K562 (cell line): Measurements from ENCODE around the gene PCID2. TPM values are rescaled to one million over a fixed set of nuclear protein-coding genes. Genes with fewer than 3 reads are reported as not detected.

Source experiments
- ATAC-seq: fragments of 200-7000 bp; cut with Tn5 transposase; 3 replicates; pipeline ENCODE4 v1.9.1; 2020; ENCODE audit warnings: moderate library complexity
- BruUV-seq: library from RNA; stranded (reverse); fragments of 400-500 nt; replicated peaks from 2 replicates; lab custom pipeline; 2021; lab: Mats Ljungman, UMichigan
- CTCF ChIA-PET: fragments of 300-600 bp; formaldehyde crosslinking; extraction: SDS; loops from one replicate; lab custom pipeline; 2021; ENCODE audit warnings: low intra/inter-chr PET ratio; lab: Yijun Ruan, JAX
- POLR2A ChIA-PET: fragments of 300-600, 350-650 bp; sonication (Branson Sonifier 250); formaldehyde crosslinking; extraction: SDS; loops from one replicate; lab custom pipeline; 2021; ENCODE audit warnings: antibody characterized with exemption, inconsistent platforms; lab: Yijun Ruan, JAX
- DNase-seq, 4 experiments: peaks; one replicate each; pipeline versions ENCODE4 v3.0.0 to v3.0.0-alpha.2; 2011 to 2018; ENCODE audit warnings: low spot score in 3 of 4, mixed read lengths in 3 of 4; ENCODE audit errors: extremely low read depth in 1 of 4
- FAIRE-seq: peaks from 2 replicates; lab custom pipeline; 2011; peaks lifted over from hg19 to GRCh38; lab: Jason Lieb, UNC
- H2AFZ ChIP-seq: 2 replicates; pipeline ENCODE4 v1.6.0; 2011; ENCODE audit warnings: low read depth, low read length, control low read depth, inconsistent platforms
- H3K27ac ChIP-seq: fragments of 200-600 bp; 3 replicates; pipeline ENCODE4 v1.8.0; 2011; ENCODE audit warnings: low read depth, mild to moderate bottlenecking, control low read depth, inconsistent platforms, low read length, moderate library complexity, mixed read lengths; ENCODE audit errors: extremely low read depth
- H3K27me3 ChIP-seq, 2 experiments: fragments of 300-600 bp in 1 of 2; 2 replicates in 1 of 2; 3 replicates in 1 of 2; pipeline versions ENCODE4 v1.6.0 to v1.8.0; 2011; ENCODE audit warnings: inconsistent platforms in 2 of 2, low read length in 2 of 2, mild to moderate bottlenecking in 1 of 2, mixed read lengths in 1 of 2, moderate library complexity in 1 of 2; ENCODE audit not compliant: control insufficient read depth in 2 of 2, insufficient read depth in 2 of 2
- H3K36me3 ChIP-seq: fragments of 300-600 bp; 3 replicates; pipeline ENCODE4 v1.8.0; 2011; ENCODE audit warnings: mild to moderate bottlenecking, low read length, inconsistent platforms; ENCODE audit not compliant: control insufficient read depth, insufficient read depth
- H3K4me1 ChIP-seq, 2 experiments: fragments of 200-600 bp in 1 of 2; replicated peaks in 1 of 2; 2 replicates in 1 of 2; 3 replicates in 1 of 2; pipeline versions ENCODE4 v1.5.1 to v1.8.0; 2011; ENCODE audit warnings: inconsistent platforms in 2 of 2, low read length in 2 of 2, mild to moderate bottlenecking in 1 of 2, mixed read lengths in 1 of 2, moderate library complexity in 1 of 2; ENCODE audit not compliant: control insufficient read depth in 2 of 2, insufficient read depth in 2 of 2
- H3K4me2 ChIP-seq: 2 replicates; pipeline ENCODE4 v1.6.1; 2011; ENCODE audit warnings: low read length, control low read depth, inconsistent platforms, mixed read lengths; ENCODE audit not compliant: insufficient read depth
- H3K4me3 ChIP-seq: fragments of 200-600 bp; sonication (generic), shearing (Covaris generic); 2 replicates; pipeline ENCODE4 v1.5.1; 2016; ENCODE audit warnings: control low read depth, inconsistent platforms
- H3K79me2 ChIP-seq: fragments of 200-600 bp; 3 replicates; pipeline ENCODE4 v1.8.0; 2011; ENCODE audit warnings: low read length, inconsistent platforms; ENCODE audit not compliant: control insufficient read depth, insufficient read depth
- H3K9ac ChIP-seq, 2 experiments: 2 replicates each; pipeline versions ENCODE4 v1.6.0 to v1.6.1; 2011; ENCODE audit warnings: low read depth in 2 of 2, low read length in 2 of 2, control low read depth in 1 of 2, inconsistent platforms in 1 of 2, mild to moderate bottlenecking in 1 of 2, mixed read lengths in 1 of 2; ENCODE audit not compliant: insufficient read depth in 1 of 2
- H3K9me1 ChIP-seq: one replicate; pipeline ENCODE4 v1.6.0; 2011; ENCODE audit warnings: inconsistent platforms, mild to moderate bottlenecking, low read length, moderate library complexity; ENCODE audit not compliant: control insufficient read depth, insufficient read depth
- H3K9me3 ChIP-seq: replicated peaks from 2 replicates; pipeline ENCODE4 v1.5.1; 2011; ENCODE audit warnings: low read depth, low read length, inconsistent platforms; ENCODE audit not compliant: control insufficient read depth, insufficient read depth
- H4K20me1 ChIP-seq: replicated peaks from 2 replicates; pipeline ENCODE4 v1.6.1; 2011; ENCODE audit warnings: low read length, inconsistent platforms, mixed read lengths; ENCODE audit not compliant: control insufficient read depth, insufficient read depth
- ETV5 ChIP-seq: sonication (generic); formaldehyde crosslinking; IDR thresholded peaks from 2 replicates; pipeline ENCODE4 v1.4.0; 2020; ENCODE audit warnings: low read depth, mild to moderate bottlenecking, missing genetic modification reagents
- GABPB1 ChIP-seq: sonication (generic); formaldehyde crosslinking; IDR thresholded peaks from 2 replicates; pipeline ENCODE4 v1.8.0; 2022; ENCODE audit warnings: mild to moderate bottlenecking, missing genetic modification reagents
- JUND ChIP-seq, 2 experiments: IDR thresholded peaks; 2 replicates in 1 of 2; 3 replicates in 1 of 2; pipeline ENCODE4 v1.6.1; 2011; ENCODE audit warnings: borderline replicate concordance in 2 of 2, low read depth in 2 of 2, low read length in 2 of 2, improper control_type of control experiment in 1 of 2, missing biosample characterization in 1 of 2, missing genetic modification characterization in 1 of 2, missing genetic modification reagents in 1 of 2
- ZFX ChIP-seq: sonication (generic); formaldehyde crosslinking; IDR thresholded peaks from 2 replicates; pipeline ENCODE4 v1.8.0; 2022; ENCODE audit warnings: mild to moderate bottlenecking, missing genetic modification reagents, moderate library complexity
- WGBS: fragments of 100-300 bp; shearing (Covaris generic); methylation state at CpG from one replicate; pipeline ENCODE4 v1.1.6; 2016; ENCODE audit warnings: low coverage, mixed read lengths; ENCODE audit not compliant: insufficient coverage; ENCODE audit errors: missing lambda C conversion rate; 5-methylcytosine and 5-hydroxymethylcytosine counted together
- in situ Hi-C: fragments of 300-500 bp; cut with MboI; formaldehyde crosslinking; loops from 4 replicates; pipeline ENCODE4 v1.15.0; 2018; ENCODE audit warnings: inconsistent platforms, mixed read lengths
- intact Hi-C: fragments of 100-400 bp; cut with micrococcal nuclease; formaldehyde crosslinking; loops from 2 replicates; pipeline ENCODE4 v1.14.2; 2022
- polyA plus RNA-seq, 8 experiments: library from polyadenylated mRNA; depleted of rRNA in 4 of 8; stranded (reverse) in 5 of 8; unstranded in 3 of 8; fragments of >200 nt; fragmentation: Nextera tagmentation in 2 of 8; fragmentation: Illumina TruSeq in 1 of 8; extraction: Ambion mirVana in 2 of 8; extraction: Trizol in 1 of 8; gene quantifications; 2 replicates each; pipeline versions ENCODE4 v1.2.1 to v1.2.3, GENCODE V29; 2011 to 2014; ENCODE audit warnings: inconsistent platforms in 1 of 8, missing spikeins in 1 of 8
- total RNA-seq, 7 experiments: library from RNA; depleted of rRNA in 6 of 7; stranded (reverse); fragments of >200 nt in 6 of 7; fragmentation: Illumina TruSeq in 2 of 7; extraction: Trizol in 2 of 7; gene quantifications; 2 replicates each; pipeline versions ENCODE4 v1.2.1 to v1.2.3, GENCODE V29; 2011 to 2021; ENCODE audit warnings: low replicate concordance in 1 of 7
- TF ChIP-seq, protein P1 (sequence below): sonication (generic); formaldehyde crosslinking; IDR thresholded peaks from 2 replicates; pipeline ENCODE4 v1.8.1; 2023; ENCODE audit warnings: mild to moderate bottlenecking, missing genetic modification reagents, moderate library complexity

PCID2 gene
- total and polyA plus RNA-seq, 9 of the 15 experiments (the other 6 are each of a cell fraction or from before 2014, with no cell fraction given) = 39.6 to 117 (median 59.6) TPM

GRCh38 chr13:113178896-113179167, 29.6 kb downstream of the PCID2 start:
- no peaks in the 10 kb centered on the region for H3K79me2 ChIP-seq
- no TSS peak for BruUV-seq
- in situ Hi-C loops = no loop called here
- intact Hi-C loops = no loop called here
- no peak overlapping the region for H2AFZ ChIP-seq
- H3K9ac ChIP-seq = no peak overlapping the region
- no peaks in the 10 kb centered on the region for H3K9me3 ChIP-seq
- peaks cover 0 to 5% of the 10 kb centered on the region in 2 experiments; a peak in 2 of 5 replicates for H3K4me1 ChIP-seq
- H3K27ac ChIP-seq = no peak overlapping the region
- no peak for DNase-seq
- ATAC-seq = no peak
- peaks cover 3% of the 10 kb centered on the region for H3K9me1 ChIP-seq
- H4K20me1 ChIP-seq = peaks cover 2% of the 10 kb centered on the region; the same call in 1 of the 2 replicates
- no peak for FAIRE-seq
- ChIA-PET CTCF (no interaction called here), POLR2A (interaction anchor here (0.6 to 1.0 kb wide), 3 partner anchors 14 to 133 kb away, joined by 3 to 7 read pairs (median 6); no protein-coding TSS in a partner anchor)
- peaks cover 82% of the 10 kb centered on the region for H3K36me3 ChIP-seq
- 100% methylated on average over 2 of the region's 3 CpGs for WGBS
- no peak overlapping the region for H3K4me2 ChIP-seq
- H3K27me3 ChIP-seq = no peaks in the 10 kb centered on the region
- H3K4me3 ChIP-seq = no peak overlapping the region
- TF ChIP-seq ETV5 (CRISPR knock-in tag) (no peak), ZFX (CRISPR knock-in tag) (no peak), GABPB1 (CRISPR knock-in tag) (no peak), JUND (IDR thresholded peaks at IDR 0.05; ENCODE audit: borderline replicate concordance, low read depth, low read length) (no peak), JUND (tag; IDR thresholded peaks at IDR 0.05; ENCODE audit: borderline replicate concordance, low read depth, low read length) (no peak)
- TF ChIP-seq, protein P1, sequence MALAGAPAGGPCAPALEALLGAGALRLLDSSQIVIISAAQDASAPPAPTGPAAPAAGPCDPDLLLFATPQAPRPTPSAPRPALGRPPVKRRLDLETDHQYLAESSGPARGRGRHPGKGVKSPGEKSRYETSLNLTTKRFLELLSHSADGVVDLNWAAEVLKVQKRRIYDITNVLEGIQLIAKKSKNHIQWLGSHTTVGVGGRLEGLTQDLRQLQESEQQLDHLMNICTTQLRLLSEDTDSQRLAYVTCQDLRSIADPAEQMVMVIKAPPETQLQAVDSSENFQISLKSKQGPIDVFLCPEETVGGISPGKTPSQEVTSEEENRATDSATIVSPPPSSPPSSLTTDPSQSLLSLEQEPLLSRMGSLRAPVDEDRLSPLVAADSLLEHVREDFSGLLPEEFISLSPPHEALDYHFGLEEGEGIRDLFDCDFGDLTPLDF (CRISPR knock-in tag) = no peak
